Measurements from ENCODE around the gene DUOXA1.

- TF ChIP-seq ZNF274 (IDR thresholded peaks at IDR 0.05; ENCODE audit: low read depth, low read length) (no peak), YY1 (IDR thresholded peaks at IDR 0.05; ENCODE audit: insufficient read depth, insufficient read length) (no peak)
Observed at GRCh38 chr15:45130291-45131000, 767 bp upstream of the DUOXA1 start.
